ENCODE data around the gene ULBP3.

DNA sequence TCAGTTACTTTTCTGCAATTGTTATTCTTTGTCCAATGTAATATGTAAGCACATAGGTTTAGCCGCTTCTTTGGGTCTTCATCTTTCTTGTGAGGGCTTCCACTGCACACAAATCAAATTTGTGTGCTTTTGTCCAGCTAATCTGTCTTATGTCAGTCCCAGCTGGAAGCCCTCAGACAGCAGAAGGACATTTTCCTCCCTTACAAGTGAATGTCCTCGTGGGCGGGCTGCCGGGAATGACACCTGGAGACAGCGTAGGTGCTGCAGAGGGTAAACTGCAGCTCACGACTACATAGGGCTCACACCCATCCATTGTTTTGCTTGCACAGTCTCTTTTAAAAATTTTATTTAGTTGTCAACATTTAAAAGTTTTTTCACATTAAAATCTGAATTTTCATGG lies 49.3 kb upstream of the ULBP3 start:
- TF ChIP-seq CTCF (conservative IDR thresholded peaks at IDR 0.05) (no peak), ZFX (IDR thresholded peaks at IDR 0.05) (no peak)
